ENCODE measurements around the gene PIEZO2.
A peak's percentile ranks its signal among the peaks of the same experiment; 100 is the strongest.

Gene PIEZO2

DNA sequence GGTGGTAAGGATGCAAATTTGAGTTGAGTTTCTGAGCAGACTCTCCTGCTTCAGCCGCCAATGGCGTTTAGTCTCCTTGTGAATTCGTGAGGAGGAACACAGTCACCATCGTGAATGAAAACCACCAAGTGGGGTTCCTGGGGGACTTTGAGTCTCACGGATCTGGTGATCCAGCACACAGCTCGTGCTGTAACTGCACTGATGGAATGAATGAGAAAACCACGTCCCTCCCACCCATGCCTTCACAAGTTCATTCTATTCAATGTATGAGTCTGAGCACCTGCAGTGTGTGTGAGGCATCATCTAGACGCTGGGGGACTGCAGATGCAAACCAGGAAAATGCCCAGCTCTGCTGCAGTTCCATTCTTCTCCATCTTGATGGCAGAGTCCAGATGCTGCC, 127.9 kb downstream of the PIEZO2 start:
- DNase-seq, result no peak

DNA sequence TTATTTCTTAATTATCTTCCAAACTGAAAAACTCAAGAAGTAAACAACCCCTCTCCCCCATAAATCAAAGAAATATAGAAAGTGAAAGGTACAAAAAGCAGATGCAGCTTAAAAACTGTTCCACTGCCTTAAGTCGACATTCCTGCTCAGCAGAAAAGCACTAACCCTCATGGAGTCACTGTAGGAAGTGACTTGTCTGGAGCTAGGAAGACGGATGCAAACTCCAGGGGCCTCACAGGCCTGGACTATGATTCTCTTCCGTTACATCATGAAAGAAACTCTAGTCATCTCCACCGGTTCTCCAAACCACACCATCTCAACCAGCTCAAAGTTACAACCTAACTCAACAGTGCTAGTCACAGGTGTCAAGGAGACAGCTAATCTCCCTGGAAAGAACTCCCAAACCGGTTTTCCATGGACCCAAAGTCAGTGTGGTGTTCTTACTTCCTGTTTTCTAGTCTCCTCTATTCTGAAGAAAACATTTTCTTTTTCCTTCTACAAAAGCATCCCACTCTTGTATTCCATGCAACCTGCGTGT, 128.4 kb downstream of the PIEZO2 start:
- DNase-seq, result no peak

DNA sequence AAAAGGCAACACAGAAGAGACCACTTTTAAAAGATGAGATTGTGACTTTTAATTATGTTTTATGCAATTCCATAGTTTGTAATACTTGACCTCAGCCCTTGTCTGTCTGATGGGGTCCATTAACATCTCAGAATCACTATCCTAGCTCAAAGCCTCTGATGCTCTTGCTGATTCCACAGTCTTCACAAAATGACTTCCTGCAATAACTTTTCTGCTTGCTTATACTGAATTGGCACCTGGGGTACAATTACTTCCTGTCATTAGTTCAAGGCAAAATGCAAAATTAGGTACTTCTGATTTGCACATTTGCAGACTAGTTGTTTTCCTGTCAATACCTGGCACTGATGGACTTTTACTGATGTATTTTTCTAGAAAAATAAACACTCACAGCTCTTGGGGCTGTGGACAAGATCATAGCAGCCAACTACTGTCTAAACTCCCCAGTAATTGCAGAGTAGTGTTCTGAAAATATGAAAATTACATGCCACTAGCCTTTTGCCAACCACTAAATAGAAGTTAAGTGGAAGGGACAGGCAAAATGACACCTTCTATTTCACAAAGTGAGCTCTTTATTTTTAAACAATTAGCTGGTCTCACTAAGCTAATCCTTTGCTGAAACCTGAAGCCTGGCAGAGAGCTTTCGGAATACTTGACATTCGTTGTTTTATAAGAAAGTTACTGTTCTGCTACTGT, 129.1 kb downstream of the PIEZO2 start:
- DNase-seq, result no peak

GRCh38 chr18:11019295-11020105, 129.9 kb downstream of the PIEZO2 start:
- no peak for DNase-seq

DNA sequence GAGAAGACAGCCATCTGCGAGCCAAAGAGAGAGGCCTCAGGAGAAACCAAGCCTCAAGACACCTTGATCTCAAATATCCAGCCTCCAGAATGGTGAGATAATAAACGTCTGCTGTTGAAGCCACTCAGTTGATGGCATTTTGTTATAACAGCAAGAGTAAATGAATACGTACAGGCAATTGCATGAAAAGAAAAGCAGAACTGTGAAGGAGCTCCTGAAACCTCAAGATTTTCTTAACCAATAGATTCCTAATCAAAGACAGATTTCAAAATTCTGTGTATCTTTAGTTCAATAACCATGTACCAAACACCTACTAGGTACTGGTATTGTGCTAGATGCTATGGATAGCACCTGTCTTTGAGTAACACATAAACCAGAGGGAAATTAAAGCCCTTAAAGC, 139.5 kb downstream of the PIEZO2 start:
- DNase-seq, result no peak

DNA sequence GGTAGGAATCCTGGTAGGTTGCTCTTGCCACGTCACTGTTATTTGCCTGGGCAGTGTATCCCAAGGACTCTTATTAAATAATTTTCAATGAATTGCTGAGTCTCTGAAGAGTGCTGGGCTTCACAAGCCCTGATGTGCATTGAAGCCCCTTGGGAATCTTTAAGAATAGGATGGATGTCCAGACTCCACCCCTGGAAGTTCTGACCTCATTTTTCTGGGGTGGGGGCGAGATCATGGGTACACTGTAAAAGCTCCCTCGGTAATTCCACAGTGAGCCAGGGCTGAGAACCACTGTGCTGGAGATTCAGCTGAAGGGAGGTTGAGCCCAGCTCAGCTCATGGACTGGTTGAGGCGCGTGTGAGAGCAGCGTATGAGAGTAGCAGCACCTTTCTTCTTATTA, 140.2 kb downstream of the PIEZO2 start:
- DNase-seq, result no peak

DNA sequence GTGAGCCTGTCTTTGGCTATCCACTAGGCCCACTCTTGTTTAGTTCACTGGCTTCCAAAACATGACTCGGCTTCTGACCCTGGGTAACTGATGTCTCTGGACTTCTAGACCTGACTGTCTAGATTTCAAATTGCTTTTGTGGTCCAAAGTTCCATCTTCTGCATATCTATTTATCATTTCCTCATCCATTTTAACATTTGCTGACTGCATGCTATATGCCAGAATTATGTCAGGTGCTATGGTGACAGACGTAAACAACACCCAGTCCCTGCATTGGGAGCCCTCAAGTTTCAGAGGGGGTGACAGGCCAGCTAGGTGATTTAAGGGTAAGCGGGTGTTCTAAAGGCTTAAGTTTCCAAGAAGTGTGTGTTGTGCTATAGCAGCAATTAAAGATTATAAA, 140.9 kb downstream of the PIEZO2 start:
- no peak for DNase-seq

DNA sequence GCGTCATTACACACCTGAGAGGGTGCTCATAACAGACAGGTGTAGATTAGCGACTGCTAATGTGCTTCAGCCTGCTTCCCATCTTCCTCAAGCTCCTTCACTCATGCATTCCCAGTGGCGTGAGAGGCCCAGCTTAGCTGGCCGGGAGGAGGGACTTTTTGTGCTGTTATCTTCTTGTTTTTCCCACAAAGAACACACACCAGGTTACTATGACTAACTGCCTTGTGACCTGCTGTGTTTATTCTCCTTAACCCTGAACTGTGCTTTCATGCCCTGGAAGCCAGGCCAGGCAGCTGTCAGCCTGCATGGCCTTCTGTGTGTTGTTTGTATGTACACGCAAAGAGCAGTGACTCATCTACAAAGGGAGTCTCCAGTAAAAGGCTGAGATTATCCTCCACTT, 143.8 kb downstream of the PIEZO2 start:
- peak; percentile 6 for DNase-seq

DNA sequence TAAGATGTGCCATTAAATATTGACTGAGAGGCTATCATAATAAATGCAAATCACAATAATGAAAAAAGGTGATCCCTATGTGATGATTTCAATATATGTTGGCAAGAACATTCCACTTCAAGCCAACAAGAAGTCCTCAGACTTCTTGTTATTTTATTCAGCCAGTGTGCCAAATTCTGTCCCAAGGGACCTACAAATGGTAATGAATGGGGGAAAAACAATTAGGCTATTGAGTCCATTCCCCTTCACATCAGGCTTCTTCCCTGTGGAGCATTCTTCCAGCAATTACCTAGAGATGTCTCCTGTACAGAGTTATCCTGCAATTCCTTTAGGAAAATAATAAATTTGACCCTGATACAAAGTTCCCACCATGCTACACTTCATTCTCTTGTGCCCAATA, 144.4 kb downstream of the PIEZO2 start:
- DNase-seq, result no peak

GRCh38 chr18:11004294-11004693, 145.1 kb downstream of the PIEZO2 start:
- DNase-seq, result peak; percentile 2

DNA sequence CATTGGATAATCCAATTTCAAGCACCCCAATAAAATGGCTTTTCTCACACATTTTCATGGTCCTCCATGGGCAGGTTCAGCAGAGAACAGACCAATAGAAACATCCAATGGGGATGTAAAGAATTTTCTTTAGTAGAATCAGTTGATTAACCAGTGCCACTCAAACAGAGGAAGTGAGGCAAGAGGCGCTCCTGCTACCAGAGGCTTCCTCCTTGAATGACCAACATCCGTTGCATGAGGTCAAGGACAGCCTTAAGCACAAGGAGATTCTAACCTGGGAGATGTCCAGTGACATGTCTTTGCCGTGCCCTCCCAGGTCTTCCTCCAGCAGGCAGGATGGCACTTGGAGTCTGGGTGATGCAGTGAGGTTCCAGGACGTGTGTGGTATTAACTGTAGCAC, 146.6 kb downstream of the PIEZO2 start:
- DNase-seq, result no peak

- no peak for DNase-seq
Observed at GRCh38 chr18:11002277-11002676, 147.1 kb downstream of the PIEZO2 start.

- no peak for DNase-seq
Observed at GRCh38 chr18:11000071-11000470, 149.3 kb downstream of the PIEZO2 start.

DNA sequence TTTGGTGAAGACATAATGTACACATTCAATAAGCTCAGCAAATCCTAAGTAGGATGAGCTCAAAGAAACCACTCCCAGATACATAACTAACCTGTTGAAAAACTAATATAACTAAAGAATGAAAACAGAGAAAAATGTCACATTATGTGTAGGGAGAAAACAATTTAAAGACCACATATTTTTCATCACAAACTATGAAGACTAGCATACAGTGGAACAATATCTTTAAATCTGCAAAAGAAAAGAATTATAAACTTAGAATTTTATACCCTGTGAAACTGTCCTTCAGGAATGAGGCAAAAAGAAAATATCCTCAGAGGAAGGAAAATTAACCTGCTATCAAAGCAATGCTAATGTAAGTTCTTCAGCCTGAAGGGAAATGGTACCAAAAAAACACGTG, 151.5 kb downstream of the PIEZO2 start:
- DNase-seq, result no peak

DNA sequence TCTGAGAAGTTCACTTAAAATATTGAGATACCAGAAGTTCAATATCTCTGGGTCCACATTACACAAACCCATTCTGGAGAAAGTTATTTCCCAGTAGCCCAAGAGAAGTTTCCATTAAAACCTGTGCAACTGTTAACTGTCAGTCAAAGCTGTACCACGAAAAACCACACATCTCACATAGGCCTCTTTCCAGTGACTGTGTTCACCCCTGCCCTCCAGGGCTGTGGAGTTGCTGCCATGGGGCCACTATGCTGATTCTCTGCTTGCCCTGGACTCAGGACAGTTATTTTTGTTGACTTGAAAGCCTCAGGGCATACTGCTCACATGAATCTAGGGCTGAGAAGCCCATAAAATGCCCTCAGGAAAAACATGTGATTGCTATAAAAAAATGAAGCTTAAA, 153.8 kb downstream of the PIEZO2 start:
- no peak for DNase-seq

- no peak for DNase-seq
Observed at GRCh38 chr18:10989486-10989885, 159.9 kb downstream of the PIEZO2 start.

DNA sequence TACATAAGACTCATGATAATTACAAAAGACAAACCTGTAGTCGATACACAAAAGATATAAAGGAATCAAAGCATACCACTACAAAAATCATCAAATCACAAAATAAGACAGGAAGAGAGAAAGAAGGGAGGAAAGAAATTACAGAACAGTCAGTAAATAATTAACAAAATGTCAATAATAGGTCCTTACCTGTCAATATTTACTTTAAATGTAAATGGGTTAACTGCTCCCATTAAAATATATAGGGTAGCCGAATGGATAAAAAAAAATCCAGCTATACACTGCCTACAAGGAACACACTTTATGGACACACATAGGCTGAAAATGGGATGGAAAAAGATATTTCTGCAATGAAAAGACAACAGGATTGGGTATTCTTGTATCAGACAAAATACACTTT, 163.7 kb downstream of the PIEZO2 start:
- no peak for DNase-seq

DNA sequence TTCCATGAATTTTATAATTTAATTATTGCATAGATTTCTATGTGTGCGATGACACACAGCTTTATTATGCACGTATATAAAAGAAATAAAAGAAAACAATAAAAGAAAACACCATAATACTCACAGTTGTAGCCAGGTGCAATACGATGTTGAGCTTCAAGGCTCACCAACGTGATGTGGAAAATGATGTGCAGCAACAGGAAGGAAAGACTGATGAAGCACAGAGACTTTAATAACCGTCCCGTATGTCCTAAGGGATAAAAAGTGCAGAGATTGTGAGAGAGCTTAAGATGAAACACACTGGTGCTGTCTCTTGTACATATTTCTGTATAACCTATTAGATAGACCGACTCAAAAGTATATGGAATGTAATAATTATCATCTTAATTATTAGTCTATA, 170.0 kb downstream of the PIEZO2 start:
- no peak for DNase-seq

- DNase-seq, result no peak
Observed at GRCh38 chr18:10977042-10977441, 172.3 kb downstream of the PIEZO2 start.

DNA sequence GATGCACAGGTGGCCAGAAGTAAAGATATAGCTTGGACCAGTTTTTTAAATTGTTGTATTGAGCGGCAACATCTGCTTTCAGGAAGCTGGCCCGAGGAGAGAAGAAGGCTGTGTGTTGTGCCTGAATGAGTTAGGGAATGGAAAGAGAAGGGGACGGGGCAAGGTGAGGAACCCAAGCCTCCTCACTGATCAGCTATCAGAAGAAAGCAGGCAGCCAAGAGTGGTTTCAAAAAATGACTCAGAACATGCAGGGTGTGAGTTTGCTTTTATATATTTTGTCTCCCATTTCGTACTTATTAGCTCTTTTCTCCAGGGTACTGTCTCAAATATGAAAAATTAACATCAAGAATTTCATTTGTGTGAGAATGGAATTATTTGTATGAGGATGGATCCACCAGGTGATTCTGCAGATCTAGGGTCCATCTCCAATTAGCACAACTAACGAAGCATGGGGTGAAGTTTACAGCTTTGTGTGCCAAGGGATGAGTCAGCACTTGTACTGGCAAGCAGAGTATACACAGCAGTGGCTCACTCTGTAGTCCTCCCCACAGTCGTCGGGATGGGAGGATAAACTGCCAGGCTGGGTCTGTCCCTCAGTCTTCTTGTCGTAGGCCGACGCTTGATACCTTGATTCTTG, 175.7 kb downstream of the PIEZO2 start:
- DNase-seq, result no peak

GRCh38 chr18:10971717-10972116, 177.7 kb downstream of the PIEZO2 start:
- no peak for DNase-seq

- peak; percentile 47 for DNase-seq
Observed at GRCh38 chr18:10965119-10965518, 184.2 kb downstream of the PIEZO2 start.

DNA sequence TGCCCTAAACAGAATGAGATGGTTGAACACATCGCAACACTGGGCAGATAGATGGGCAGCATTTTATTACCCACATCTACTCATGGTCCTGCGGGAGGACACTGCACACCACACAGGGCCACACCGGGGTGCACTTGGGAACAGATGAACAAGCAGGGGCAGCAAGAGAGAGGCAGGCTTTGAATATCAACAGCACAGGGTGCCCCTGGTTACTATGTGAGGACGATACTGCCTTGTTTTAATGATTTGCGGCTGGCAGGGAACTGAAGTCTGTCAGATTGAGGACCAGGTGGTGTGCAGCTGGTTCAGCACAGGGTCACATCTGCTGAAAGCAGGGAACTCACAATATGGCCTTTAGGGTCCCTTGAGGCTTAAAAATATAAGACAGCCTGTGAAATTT, 195.7 kb downstream of the PIEZO2 start:
- no peak for DNase-seq
